Measurements from ENCODE around the gene CATSPERE. TPM values are rescaled to one million over a fixed set of nuclear protein-coding genes. Genes with fewer than 3 reads are reported as not detected.

The CATSPERE gene
- total and polyA plus RNA-seq, 2 of the 8 experiments (the other 6 are each of a cell fraction or from before 2014, with no cell fraction given), result 0.05 to 0.45 TPM

DNA sequence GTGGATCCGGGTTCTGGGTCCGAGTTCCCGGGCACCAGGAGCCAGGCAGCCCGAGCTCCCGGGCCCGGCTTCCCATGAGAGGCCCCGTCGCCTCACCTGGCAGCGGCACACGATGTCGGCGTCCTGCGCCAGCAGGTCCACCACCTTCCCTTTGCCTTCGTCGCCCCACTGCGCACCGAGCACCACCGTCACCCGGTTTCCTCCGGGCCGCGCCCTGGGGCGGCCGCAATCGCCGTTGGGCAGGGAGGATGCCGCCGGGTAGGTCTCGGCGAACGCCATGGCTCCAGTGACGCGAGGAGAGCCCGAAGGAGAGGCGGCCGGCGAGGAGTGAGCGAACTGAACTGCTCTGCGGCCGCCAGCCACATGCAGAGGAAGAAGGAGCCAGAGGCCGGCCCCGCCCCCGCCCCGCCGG is 9.5 kb upstream of the CATSPERE start, which contains the start of gene ADSS2 (continued):
- TF ChIP-seq, protein P1, sequence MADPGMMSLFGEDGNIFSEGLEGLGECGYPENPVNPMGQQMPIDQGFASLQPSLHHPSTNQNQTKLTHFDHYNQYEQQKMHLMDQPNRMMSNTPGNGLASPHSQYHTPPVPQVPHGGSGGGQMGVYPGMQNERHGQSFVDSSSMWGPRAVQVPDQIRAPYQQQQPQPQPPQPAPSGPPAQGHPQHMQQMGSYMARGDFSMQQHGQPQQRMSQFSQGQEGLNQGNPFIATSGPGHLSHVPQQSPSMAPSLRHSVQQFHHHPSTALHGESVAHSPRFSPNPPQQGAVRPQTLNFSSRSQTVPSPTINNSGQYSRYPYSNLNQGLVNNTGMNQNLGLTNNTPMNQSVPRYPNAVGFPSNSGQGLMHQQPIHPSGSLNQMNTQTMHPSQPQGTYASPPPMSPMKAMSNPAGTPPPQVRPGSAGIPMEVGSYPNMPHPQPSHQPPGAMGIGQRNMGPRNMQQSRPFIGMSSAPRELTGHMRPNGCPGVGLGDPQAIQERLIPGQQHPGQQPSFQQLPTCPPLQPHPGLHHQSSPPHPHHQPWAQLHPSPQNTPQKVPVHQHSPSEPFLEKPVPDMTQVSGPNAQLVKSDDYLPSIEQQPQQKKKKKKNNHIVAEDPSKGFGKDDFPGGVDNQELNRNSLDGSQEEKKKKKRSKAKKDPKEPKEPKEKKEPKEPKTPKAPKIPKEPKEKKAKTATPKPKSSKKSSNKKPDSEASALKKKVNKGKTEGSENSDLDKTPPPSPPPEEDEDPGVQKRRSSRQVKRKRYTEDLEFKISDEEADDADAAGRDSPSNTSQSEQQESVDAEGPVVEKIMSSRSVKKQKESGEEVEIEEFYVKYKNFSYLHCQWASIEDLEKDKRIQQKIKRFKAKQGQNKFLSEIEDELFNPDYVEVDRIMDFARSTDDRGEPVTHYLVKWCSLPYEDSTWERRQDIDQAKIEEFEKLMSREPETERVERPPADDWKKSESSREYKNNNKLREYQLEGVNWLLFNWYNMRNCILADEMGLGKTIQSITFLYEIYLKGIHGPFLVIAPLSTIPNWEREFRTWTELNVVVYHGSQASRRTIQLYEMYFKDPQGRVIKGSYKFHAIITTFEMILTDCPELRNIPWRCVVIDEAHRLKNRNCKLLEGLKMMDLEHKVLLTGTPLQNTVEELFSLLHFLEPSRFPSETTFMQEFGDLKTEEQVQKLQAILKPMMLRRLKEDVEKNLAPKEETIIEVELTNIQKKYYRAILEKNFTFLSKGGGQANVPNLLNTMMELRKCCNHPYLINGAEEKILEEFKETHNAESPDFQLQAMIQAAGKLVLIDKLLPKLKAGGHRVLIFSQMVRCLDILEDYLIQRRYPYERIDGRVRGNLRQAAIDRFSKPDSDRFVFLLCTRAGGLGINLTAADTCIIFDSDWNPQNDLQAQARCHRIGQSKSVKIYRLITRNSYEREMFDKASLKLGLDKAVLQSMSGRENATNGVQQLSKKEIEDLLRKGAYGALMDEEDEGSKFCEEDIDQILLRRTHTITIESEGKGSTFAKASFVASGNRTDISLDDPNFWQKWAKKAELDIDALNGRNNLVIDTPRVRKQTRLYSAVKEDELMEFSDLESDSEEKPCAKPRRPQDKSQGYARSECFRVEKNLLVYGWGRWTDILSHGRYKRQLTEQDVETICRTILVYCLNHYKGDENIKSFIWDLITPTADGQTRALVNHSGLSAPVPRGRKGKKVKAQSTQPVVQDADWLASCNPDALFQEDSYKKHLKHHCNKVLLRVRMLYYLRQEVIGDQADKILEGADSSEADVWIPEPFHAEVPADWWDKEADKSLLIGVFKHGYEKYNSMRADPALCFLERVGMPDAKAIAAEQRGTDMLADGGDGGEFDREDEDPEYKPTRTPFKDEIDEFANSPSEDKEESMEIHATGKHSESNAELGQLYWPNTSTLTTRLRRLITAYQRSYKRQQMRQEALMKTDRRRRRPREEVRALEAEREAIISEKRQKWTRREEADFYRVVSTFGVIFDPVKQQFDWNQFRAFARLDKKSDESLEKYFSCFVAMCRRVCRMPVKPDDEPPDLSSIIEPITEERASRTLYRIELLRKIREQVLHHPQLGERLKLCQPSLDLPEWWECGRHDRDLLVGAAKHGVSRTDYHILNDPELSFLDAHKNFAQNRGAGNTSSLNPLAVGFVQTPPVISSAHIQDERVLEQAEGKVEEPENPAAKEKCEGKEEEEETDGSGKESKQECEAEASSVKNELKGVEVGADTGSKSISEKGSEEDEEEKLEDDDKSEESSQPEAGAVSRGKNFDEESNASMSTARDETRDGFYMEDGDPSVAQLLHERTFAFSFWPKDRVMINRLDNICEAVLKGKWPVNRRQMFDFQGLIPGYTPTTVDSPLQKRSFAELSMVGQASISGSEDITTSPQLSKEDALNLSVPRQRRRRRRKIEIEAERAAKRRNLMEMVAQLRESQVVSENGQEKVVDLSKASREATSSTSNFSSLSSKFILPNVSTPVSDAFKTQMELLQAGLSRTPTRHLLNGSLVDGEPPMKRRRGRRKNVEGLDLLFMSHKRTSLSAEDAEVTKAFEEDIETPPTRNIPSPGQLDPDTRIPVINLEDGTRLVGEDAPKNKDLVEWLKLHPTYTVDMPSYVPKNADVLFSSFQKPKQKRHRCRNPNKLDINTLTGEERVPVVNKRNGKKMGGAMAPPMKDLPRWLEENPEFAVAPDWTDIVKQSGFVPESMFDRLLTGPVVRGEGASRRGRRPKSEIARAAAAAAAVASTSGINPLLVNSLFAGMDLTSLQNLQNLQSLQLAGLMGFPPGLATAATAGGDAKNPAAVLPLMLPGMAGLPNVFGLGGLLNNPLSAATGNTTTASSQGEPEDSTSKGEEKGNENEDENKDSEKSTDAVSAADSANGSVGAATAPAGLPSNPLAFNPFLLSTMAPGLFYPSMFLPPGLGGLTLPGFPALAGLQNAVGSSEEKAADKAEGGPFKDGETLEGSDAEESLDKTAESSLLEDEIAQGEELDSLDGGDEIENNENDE (IDR thresholded peaks at IDR 0.05; ENCODE audit: insufficient replicate concordance, low read length), result no peak
- 0 out of 4 replicates have a peak, but pooled peaks of 1 of the 2 experiments have one; percentile 50 for TF ChIP-seq HDAC2 (IDR thresholded peaks at IDR 0.05; ENCODE audit: borderline replicate concordance in 1 of 2, low read depth in 2 of 2, low read length in 2 of 2)
- peak; percentile 89 for TF ChIP-seq TAF1 (IDR thresholded peaks at IDR 0.05; ENCODE audit: low read depth, low read length)
- no peak for TF ChIP-seq EZH2 (IDR thresholded peaks at IDR 0.05; ENCODE audit: low read depth, low read length, severe bottlenecking)
- TF ChIP-seq TBP (IDR thresholded peaks at IDR 0.05; ENCODE audit: low read depth, low read length), result peak; percentile 72
- TF ChIP-seq POLR2AphosphoS5 (IDR thresholded peaks at IDR 0.05; ENCODE audit: low read depth, low read length), result peak; percentile 81
